Heart right ventricle (tissue), 16 donors: ENCODE results near the gene GAL. TPM values are rescaled to one million over a fixed set of nuclear protein-coding genes. Genes with fewer than 3 reads are reported as not detected.

Experiments used
- ATAC-seq, 8 donors: fragments of 200-7000 bp; cut with Tn5 transposase; one replicate each; pipeline ENCODE4 v1.9.1; 2020; ENCODE audit warnings: mild to moderate bottlenecking in 8 of 8, moderate library complexity in 8 of 8, moderate number of reproducible peaks in 1 of 8
- DNase-seq, 2 donors: peaks; one replicate each; pipeline ENCODE4 v3.0.0-alpha.2; 2020
- H3K27ac ChIP-seq, 10 donors: fragments of 200-600 bp; sonication (generic) in 2 of 10; one replicate each; pipeline versions ENCODE4 v1.5.0 to v1.8.0; 2020 to 2022; ENCODE audit warnings: mild to moderate bottlenecking in 3 of 10
- H3K27me3 ChIP-seq, 7 donors: fragments of 200-600 bp; one replicate each; pipeline ENCODE4 v1.8.0; 2021 to 2022; ENCODE audit warnings: mild to moderate bottlenecking in 2 of 7
- H3K36me3 ChIP-seq, 9 donors: fragments of 200-600 bp; sonication (generic) in 1 of 9; one replicate each; pipeline versions ENCODE4 v1.5.0 to v1.8.0; 2020 to 2022; ENCODE audit warnings: mild to moderate bottlenecking in 2 of 9
- H3K4me1 ChIP-seq, 9 donors: fragments of 200-600 bp; sonication (generic) in 1 of 9; one replicate each; pipeline versions ENCODE4 v1.5.0 to v1.8.0; 2020 to 2022; ENCODE audit warnings: mild to moderate bottlenecking in 4 of 9
- H3K4me3 ChIP-seq, 10 donors: fragments of 200-600 bp; sonication (generic) in 2 of 10; one replicate each; pipeline versions ENCODE4 v1.5.0 to v1.8.0; 2020 to 2022; ENCODE audit warnings: mild to moderate bottlenecking in 7 of 10, moderate library complexity in 2 of 10
- H3K9me3 ChIP-seq, 11 donors: fragments of 200-600 bp in 10 of 11; sonication (generic) in 2 of 11; one replicate each; pipeline versions ENCODE4 v1.5.0 to v1.8.0; 2013 to 2022; ENCODE audit warnings: mild to moderate bottlenecking in 2 of 11, control low read depth in 1 of 11, moderate library complexity in 1 of 11
- WGBS, 2 donors: extraction: QIAGEN DNeasy Blood & Tissue Kit; methylation state at CpG; one replicate each; pipeline ENCODE4 v1.1.7; 2013; ENCODE audit warnings: inconsistent platforms in 1 of 2; 5-methylcytosine and 5-hydroxymethylcytosine counted together
- intact Hi-C, 10 donors: fragments of 100-400 bp; cut with DNase I; formaldehyde crosslinking; loops; one replicate each; pipeline versions ENCODE4 v1.11.1 to v1.14.2; 2022
- polyA plus RNA-seq, 2 donors: library from polyadenylated mRNA; stranded (reverse); fragments of 200-250 nt; gene quantifications; one replicate each; pipeline ENCODE4 v1.2.3, GENCODE V29; 2013
- total RNA-seq, 10 donors: library from RNA; stranded (reverse); fragmentation: NEBNext Ultra II Directional in 3 of 10; extraction: Animal tissue kit (Norgen Biotek cat#: 25700) in 3 of 10; gene quantifications; one replicate each; pipeline versions ENCODE4 v1.2.1 to v1.2.4, GENCODE V29; 2021 to 2023
- TF ChIP-seq, protein P1 (sequence below), 9 donors: fragments of 200-600 bp; sonication (generic) in 2 of 9; IDR thresholded peaks; one replicate each; pipeline versions ENCODE4 v1.5.0 to v1.8.0; 2021 to 2022; ENCODE audit warnings: antibody characterized with exemption in 9 of 9, mild to moderate bottlenecking in 5 of 9, moderate library complexity in 1 of 9
- donor health status: Arrhythmogenic right ventricular cardiomyopathy.
- donor health status: ischemic (EF 13 %, LVEDD 7.1; RV severe dilation, severe dysfunction).
- donor health status: healthy with polysubstance abuse.
- donor health status: DM: no; HTN: yes; CAD: no.
- donor health status: DM: no; HTN: no; CAD: no.
- donor health status: ischemic (EF 25% LVEDD 6.9; RV normal size, moderate dysfunction).
- donor health status: ischemic (EF 25% LVEDD 5.7; RV mildly dilated, moderate dysfunction).
- donor health status: healthy.
- donor health status: DM: yes; HTN: yes; CAD: no.
- donor health status: Ischemic cardiomyopathy.
- donor health status: ischemic (EF 35%, LVEDD 5.7; RV mildly dilated, moderate dysfunction).
- donor health status: nonischemic (EF 11% LVEDD 7.7; RV severe dilation, severe dysfunction).
- donor health status: DM: yes; HTN: yes; CAD: no.
- donor health status: PGD.
- donor health status: ischemic (EF 29% LVEDD 5.4; RV normal size, mild dysfunction).
- donor health status: nonischemic (EF 23%, LVEDD 6.1; RV moderate dilation, normal function).

GAL gene
- total and polyA plus RNA-seq, 12 donors = 0.42 to 2.9 (median 1.1) TPM; not detected in 8

DNA sequence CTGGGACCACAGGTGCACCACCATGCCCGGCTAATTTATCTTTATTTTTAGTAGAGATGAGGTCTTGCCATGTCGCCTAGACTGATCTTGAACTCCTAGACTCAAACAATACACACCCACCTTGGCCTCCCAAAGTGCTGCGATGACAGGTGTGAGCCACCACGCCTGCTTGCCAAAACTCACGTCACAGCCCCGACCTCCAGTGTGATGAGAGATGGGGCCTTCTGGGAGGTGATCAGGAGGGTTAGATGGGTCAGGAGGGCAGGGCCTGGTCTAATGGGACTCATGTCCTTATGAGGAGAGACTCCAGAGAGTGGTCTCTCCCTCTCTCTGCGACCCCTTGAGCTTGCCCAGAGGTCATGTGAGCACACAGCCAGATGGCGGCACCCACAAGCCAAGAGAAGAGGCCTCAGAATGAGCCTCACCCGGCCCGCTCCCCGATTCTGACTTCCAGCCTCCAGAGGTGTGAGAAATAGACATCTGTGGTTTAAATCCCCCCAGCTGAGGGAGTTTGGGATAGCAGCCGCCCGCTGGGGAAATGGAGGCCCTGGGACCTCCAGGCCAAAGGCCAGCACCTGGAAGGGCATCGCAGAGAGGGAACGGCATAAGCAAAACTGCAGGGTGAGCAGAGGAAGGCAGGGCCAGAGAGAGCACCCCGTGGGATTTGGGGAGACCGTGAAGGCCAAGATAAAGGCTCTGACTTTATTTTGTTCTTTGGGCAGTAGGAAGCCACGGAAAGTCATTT is 24.1 kb upstream of the GAL start:
- peaks cover 0 to 4% (median 0%) of the 10 kb centered on the region in 11 donors for H3K9me3 ChIP-seq
- H3K27me3 ChIP-seq = peaks cover 0 to 31% (median 14%) of the 10 kb centered on the region in 7 donors
- intact Hi-C loops = no loop called here
- TF ChIP-seq, protein P1, sequence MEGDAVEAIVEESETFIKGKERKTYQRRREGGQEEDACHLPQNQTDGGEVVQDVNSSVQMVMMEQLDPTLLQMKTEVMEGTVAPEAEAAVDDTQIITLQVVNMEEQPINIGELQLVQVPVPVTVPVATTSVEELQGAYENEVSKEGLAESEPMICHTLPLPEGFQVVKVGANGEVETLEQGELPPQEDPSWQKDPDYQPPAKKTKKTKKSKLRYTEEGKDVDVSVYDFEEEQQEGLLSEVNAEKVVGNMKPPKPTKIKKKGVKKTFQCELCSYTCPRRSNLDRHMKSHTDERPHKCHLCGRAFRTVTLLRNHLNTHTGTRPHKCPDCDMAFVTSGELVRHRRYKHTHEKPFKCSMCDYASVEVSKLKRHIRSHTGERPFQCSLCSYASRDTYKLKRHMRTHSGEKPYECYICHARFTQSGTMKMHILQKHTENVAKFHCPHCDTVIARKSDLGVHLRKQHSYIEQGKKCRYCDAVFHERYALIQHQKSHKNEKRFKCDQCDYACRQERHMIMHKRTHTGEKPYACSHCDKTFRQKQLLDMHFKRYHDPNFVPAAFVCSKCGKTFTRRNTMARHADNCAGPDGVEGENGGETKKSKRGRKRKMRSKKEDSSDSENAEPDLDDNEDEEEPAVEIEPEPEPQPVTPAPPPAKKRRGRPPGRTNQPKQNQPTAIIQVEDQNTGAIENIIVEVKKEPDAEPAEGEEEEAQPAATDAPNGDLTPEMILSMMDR (IDR thresholded peaks at IDR 0.05) = no peak
- H3K36me3 ChIP-seq = no peaks in the 10 kb centered on the region
- no peak overlapping the region for H3K4me3 ChIP-seq
- ATAC-seq (no peak), DNase-seq (no peak)
- no peak overlapping the region for H3K27ac ChIP-seq
- H3K4me1 ChIP-seq = peaks cover 2 to 14% (median 10%) of the 10 kb centered on the region in 9 donors
- 93 to 95% methylated on average over 18 of the region's 18 CpGs for WGBS, 2 donors

GRCh38 chr11:68661014-68661413 is 23.3 kb upstream of the GAL start:
- intact Hi-C loops = no loop called here
- H3K27me3 ChIP-seq = peaks cover 0 to 34% (median 14%) of the 10 kb centered on the region in 7 donors
- WGBS, 2 donors = 87 to 90% methylated on average over 15 of the region's 15 CpGs
- no peak for DNase-seq
- no peaks in the 10 kb centered on the region for H3K36me3 ChIP-seq
- TF ChIP-seq, protein P1 (IDR thresholded peaks at IDR 0.05) = no peak
- ATAC-seq = no peak
- H3K4me3 ChIP-seq = no peak overlapping the region
- H3K4me1 ChIP-seq = peaks cover 2 to 14% (median 10%) of the 10 kb centered on the region in 9 donors
- no peak overlapping the region for H3K27ac ChIP-seq
- H3K9me3 ChIP-seq = no peaks in the 10 kb centered on the region

DNA sequence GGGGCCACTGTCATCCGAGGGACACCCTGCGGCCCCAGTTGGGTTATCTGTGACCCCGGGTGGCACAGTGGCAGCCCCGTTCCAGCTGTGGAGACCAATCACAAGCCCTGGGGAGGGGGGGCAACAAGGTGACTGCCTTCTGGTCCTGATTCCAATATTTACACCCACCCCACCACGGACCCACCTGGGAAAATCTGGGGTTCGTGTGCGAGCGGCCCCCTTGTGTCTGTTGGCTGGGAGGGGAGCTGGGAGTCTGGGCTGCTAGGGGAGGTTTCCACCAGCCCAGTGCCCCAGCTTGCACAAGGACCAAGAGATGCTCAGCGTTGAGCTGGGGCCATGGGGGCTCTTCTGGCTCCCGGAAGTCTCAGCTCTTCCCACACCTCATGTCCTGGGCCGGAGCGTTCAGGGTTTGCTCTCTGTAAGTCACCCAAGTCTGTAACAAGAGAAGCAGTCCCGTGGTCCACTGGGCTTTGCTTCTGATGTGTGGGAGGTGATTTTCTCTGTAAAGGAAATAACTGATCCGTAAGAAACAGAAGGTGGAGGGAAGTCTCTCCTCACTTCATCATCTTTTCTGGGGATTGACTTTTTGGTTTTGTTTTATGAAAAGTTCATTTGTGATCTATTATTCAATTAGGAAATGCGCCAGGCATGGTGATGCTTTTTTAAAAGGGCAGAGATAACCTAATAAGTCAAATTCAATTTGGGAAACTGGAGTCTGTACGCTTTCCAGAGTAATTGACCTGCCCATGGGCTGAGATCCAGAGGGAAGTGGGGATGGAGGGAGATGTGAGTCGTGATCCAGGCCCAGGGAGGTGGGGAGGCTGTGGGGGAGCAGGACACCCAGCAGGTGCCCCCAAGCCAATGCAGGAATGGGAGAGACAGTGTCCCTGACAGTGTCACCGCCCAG is 22.4 kb upstream of the GAL start:
- intact Hi-C loops = no loop called here
- Histone ChIP-seq H3K4me1 (peaks cover 2 to 14% (median 10%) of the 10 kb centered on the region in 9 donors), H3K9me3 (no peaks in the 10 kb centered on the region), H3K27ac (no peak overlapping the region), H3K4me3 (no peak overlapping the region), H3K36me3 (no peaks in the 10 kb centered on the region), H3K27me3 (peaks cover 0 to 35% (median 14%) of the 10 kb centered on the region in 7 donors)
- ATAC-seq = no peak
- TF ChIP-seq, protein P1 (IDR thresholded peaks at IDR 0.05) = no peak
- WGBS, 2 donors = 82 to 83% methylated on average over 18 of the region's 18 CpGs
- DNase-seq = no peak

GRCh38 chr11:68663482-68664010 is 20.8 kb upstream of the GAL start:
- DNase-seq = no peak

More at GRCh38 chr11:68663482-68664010, 20.8 kb upstream of the GAL start:
- Histone ChIP-seq H3K9me3 (no peaks in the 10 kb centered on the region), H3K4me1 (peaks cover 2 to 14% (median 10%) of the 10 kb centered on the region in 9 donors), H3K27ac (no peak overlapping the region), H3K4me3 (no peak overlapping the region), H3K36me3 (no peaks in the 10 kb centered on the region), H3K27me3 (peaks cover 0 to 35% (median 14%) of the 10 kb centered on the region in 7 donors)
- no peak for ATAC-seq
- TF ChIP-seq, protein P1 (IDR thresholded peaks at IDR 0.05) = no peak
- WGBS, 2 donors = 90 to 93% methylated on average over 18 of the region's 18 CpGs
- intact Hi-C loops = no loop called here
